OCI-LY7 (cell line): ENCODE data around the gene SPTB.

Source experiments
- EZH2phosphoT487 ChIP-seq: fragments of 200-600 bp; sonication (generic); IDR thresholded peaks from 2 replicates; pipeline ENCODE4 v1.6.1; 2018; ENCODE audit warnings: low read depth, borderline replicate concordance, mild to moderate bottlenecking, mixed run types, antibody characterized with exemption, low read length, moderate library complexity, mixed read lengths
- TF ChIP-seq, protein P1 (sequence below): fragments of 200-600 bp; sonication (generic); conservative IDR thresholded peaks from 2 replicates; pipeline ENCODE4 v1.5.1; 2014; ENCODE audit warnings: mild to moderate bottlenecking, antibody characterized with exemption, low read length, moderate library complexity, mixed read lengths

DNA sequence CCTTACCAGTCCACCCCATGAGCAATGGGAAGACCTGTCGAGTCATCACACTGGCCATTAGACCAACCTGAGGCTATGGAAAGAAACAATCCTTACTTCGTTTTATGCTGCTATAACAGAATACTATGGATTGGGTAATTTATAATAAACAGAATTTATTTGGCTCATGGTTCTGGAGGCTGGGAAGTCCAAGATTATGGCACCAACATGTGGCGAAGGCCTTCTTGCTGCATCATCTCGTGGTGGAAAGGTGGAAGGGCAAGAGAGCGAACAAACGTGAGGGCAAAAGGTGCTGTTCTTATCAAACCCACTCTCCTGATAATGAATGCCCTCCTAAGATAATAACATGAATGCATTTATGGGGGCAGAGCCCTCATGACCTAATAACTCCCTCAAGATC, 9.6 kb upstream of the SPTB start:
- TF ChIP-seq, protein P1, sequence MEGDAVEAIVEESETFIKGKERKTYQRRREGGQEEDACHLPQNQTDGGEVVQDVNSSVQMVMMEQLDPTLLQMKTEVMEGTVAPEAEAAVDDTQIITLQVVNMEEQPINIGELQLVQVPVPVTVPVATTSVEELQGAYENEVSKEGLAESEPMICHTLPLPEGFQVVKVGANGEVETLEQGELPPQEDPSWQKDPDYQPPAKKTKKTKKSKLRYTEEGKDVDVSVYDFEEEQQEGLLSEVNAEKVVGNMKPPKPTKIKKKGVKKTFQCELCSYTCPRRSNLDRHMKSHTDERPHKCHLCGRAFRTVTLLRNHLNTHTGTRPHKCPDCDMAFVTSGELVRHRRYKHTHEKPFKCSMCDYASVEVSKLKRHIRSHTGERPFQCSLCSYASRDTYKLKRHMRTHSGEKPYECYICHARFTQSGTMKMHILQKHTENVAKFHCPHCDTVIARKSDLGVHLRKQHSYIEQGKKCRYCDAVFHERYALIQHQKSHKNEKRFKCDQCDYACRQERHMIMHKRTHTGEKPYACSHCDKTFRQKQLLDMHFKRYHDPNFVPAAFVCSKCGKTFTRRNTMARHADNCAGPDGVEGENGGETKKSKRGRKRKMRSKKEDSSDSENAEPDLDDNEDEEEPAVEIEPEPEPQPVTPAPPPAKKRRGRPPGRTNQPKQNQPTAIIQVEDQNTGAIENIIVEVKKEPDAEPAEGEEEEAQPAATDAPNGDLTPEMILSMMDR = no peak
- TF ChIP-seq EZH2phosphoT487 = no peak
